Calu3 (cell line): Measurements from ENCODE around the gene ZNF681. TPM values are rescaled to one million over a fixed set of nuclear protein-coding genes. Genes with fewer than 3 reads are reported as not detected.

Experiments
- BruUV-seq: library from RNA; stranded (reverse); fragments of 400-500 nt; replicated peaks from 2 replicates; lab custom pipeline; 2021; lab: Mats Ljungman, UMichigan
- CTCF ChIA-PET: fragments of 300-600 bp; sonication (Branson Sonifier 250); formaldehyde crosslinking; loops from one replicate; lab custom pipeline; 2022; ENCODE audit warnings: antibody characterized with exemption; lab: Charles Lee
- DNase-seq: peaks from one replicate; pipeline ENCODE4 v3.0.0; 2022
- H3K27ac Mint-ChIP-seq: one replicate; pipeline ENCODE4 v1.8.0; 2022; ENCODE audit warnings: mixed read lengths; ENCODE audit not compliant: unreplicated experiment
- H3K27me3 Mint-ChIP-seq: one replicate; pipeline ENCODE4 v1.8.0; 2022; ENCODE audit warnings: mixed read lengths; ENCODE audit not compliant: unreplicated experiment
- H3K36me3 Mint-ChIP-seq: one replicate; pipeline ENCODE4 v1.8.0; 2022; ENCODE audit warnings: mild to moderate bottlenecking, moderate library complexity, mixed read lengths; ENCODE audit not compliant: insufficient read depth, unreplicated experiment
- H3K4me1 Mint-ChIP-seq: one replicate; pipeline ENCODE4 v1.8.0; 2022; ENCODE audit warnings: mild to moderate bottlenecking, low read depth, mixed read lengths; ENCODE audit not compliant: unreplicated experiment
- H3K4me3 Mint-ChIP-seq: one replicate; pipeline ENCODE4 v1.8.0; 2022; ENCODE audit warnings: mild to moderate bottlenecking, low read depth, moderate library complexity, mixed read lengths; ENCODE audit not compliant: unreplicated experiment
- H3K9me3 Mint-ChIP-seq: one replicate; pipeline ENCODE4 v1.8.0; 2022; ENCODE audit warnings: low read depth, mixed read lengths; ENCODE audit not compliant: unreplicated experiment
- intact Hi-C: fragments of 100-400 bp; cut with micrococcal nuclease; formaldehyde crosslinking; loops from one replicate; pipeline ENCODE4 v1.10.0; 2022; ENCODE audit not compliant: unreplicated experiment
- total RNA-seq: library from RNA; stranded (reverse); gene quantifications from 2 replicates; pipeline ENCODE4 v1.2.3, GENCODE V29; 2022
- TF ChIP-seq, protein P1 (sequence below): fragments of 200-600 bp; IDR thresholded peaks from one replicate; pipeline ENCODE4 v1.8.0; 2022; ENCODE audit warnings: antibody characterized with exemption; ENCODE audit not compliant: unreplicated experiment

ZNF681 gene
- total RNA-seq, 1 experiment from 2014 or later = 6.9 TPM

- no peak overlapping the region for H3K4me3 Mint-ChIP-seq
- H3K4me1 Mint-ChIP-seq = no peaks in the 10 kb centered on the region
- TF ChIP-seq, protein P1, sequence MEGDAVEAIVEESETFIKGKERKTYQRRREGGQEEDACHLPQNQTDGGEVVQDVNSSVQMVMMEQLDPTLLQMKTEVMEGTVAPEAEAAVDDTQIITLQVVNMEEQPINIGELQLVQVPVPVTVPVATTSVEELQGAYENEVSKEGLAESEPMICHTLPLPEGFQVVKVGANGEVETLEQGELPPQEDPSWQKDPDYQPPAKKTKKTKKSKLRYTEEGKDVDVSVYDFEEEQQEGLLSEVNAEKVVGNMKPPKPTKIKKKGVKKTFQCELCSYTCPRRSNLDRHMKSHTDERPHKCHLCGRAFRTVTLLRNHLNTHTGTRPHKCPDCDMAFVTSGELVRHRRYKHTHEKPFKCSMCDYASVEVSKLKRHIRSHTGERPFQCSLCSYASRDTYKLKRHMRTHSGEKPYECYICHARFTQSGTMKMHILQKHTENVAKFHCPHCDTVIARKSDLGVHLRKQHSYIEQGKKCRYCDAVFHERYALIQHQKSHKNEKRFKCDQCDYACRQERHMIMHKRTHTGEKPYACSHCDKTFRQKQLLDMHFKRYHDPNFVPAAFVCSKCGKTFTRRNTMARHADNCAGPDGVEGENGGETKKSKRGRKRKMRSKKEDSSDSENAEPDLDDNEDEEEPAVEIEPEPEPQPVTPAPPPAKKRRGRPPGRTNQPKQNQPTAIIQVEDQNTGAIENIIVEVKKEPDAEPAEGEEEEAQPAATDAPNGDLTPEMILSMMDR = no peak
- CTCF ChIA-PET = no interaction called here
- no peak for DNase-seq
- peaks cover 5% of the 10 kb centered on the region for H3K36me3 Mint-ChIP-seq
- peaks cover 12% of the 10 kb centered on the region for H3K9me3 Mint-ChIP-seq
- intact Hi-C loops = no loop called here
- no peak overlapping the region for H3K27ac Mint-ChIP-seq
- H3K27me3 Mint-ChIP-seq = no peaks in the 10 kb centered on the region
- no TSS peak for BruUV-seq
These were observed 28.4 kb upstream of the ZNF681 start for GRCh38 chr19:23787106-23787505.

- DNase-seq = no peak
- Mint-ChIP-seq H3K4me1 (no peaks in the 10 kb centered on the region), H3K27me3 (no peaks in the 10 kb centered on the region), H3K9me3 (peaks cover 11% of the 10 kb centered on the region), H3K36me3 (peaks cover 5% of the 10 kb centered on the region), H3K4me3 (no peak overlapping the region), H3K27ac (no peak overlapping the region)
- BruUV-seq = no TSS peak
- intact Hi-C loops = no loop called here
- CTCF ChIA-PET = no interaction called here
- TF ChIP-seq, protein P1 = no peak
These were observed 27.3 kb upstream of the ZNF681 start for GRCh38 chr19:23785982-23786381.

- TF ChIP-seq, protein P1 = no peak
- H3K4me3 Mint-ChIP-seq = no peak overlapping the region
- H3K27me3 Mint-ChIP-seq = no peaks in the 10 kb centered on the region
- H3K9me3 Mint-ChIP-seq = peaks cover 14% of the 10 kb centered on the region
- CTCF ChIA-PET = no interaction called here
- H3K36me3 Mint-ChIP-seq = peaks cover 10% of the 10 kb centered on the region
- no peak for DNase-seq
- no peaks in the 10 kb centered on the region for H3K4me1 Mint-ChIP-seq
- BruUV-seq = no TSS peak
- H3K27ac Mint-ChIP-seq = no peak overlapping the region
- intact Hi-C loops = no loop called here
These were observed 25.6 kb upstream of the ZNF681 start for GRCh38 chr19:23784274-23784673.

DNA sequence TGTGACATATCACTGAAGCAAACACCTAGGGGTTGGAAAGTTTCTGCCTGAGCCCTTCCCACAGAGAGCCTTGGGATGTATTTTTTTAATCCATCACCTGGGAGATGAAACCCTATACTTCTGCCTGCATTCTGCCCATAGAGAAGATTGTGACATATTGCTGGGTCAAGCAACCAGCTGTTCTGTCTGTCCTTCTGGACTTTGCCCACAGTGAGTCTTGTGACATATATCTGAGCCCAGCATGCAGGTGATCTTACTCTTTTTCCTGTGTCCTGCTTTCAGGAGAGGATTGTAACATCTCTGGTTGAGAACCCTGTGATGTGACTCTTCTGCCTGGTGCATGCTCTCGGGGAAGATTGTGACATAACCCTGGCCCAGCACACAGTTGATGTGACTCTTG, 24.9 kb upstream of the ZNF681 start:
- Mint-ChIP-seq H3K27ac (no peak overlapping the region), H3K4me3 (no peak overlapping the region), H3K36me3 (peaks cover 16% of the 10 kb centered on the region), H3K27me3 (no peaks in the 10 kb centered on the region), H3K4me1 (no peaks in the 10 kb centered on the region), H3K9me3 (peaks cover 17% of the 10 kb centered on the region)
- CTCF ChIA-PET = no interaction called here
- intact Hi-C loops = no loop called here
- TF ChIP-seq, protein P1 = no peak
- no TSS peak for BruUV-seq
- no peak for DNase-seq
